RWPE2 (cell line): ENCODE measurements around the gene SC5D.

ENCODE experiments used
- ATAC-seq: fragments of 200-7000 bp; cut with Tn5 transposase; 3 replicates; pipeline ENCODE4 v1.9.1; 2021; ENCODE audit warnings: low read depth
- DNase-seq: peaks from one replicate; pipeline ENCODE4 v3.0.0-alpha.2; 2020; ENCODE audit warnings: low spot score
- H3K27ac ChIP-seq: fragments of 450-650 bp; 2 replicates; pipeline ENCODE4 v1.5.1; 2017; ENCODE audit warnings: mild to moderate bottlenecking; ENCODE audit not compliant: poor library complexity, severe bottlenecking
- H3K27me3 ChIP-seq: fragments of 250-450 bp; sonication (Bioruptor Pico); 2 replicates; pipeline ENCODE4 v1.5.1; 2021; ENCODE audit warnings: mild to moderate bottlenecking, moderate library complexity; ENCODE audit not compliant: insufficient read depth, poor library complexity, severe bottlenecking
- H3K36me3 ChIP-seq: fragments of 250-450 bp; sonication (Bioruptor Pico); 2 replicates; pipeline ENCODE4 v1.5.1; 2020; ENCODE audit warnings: low read depth, mild to moderate bottlenecking, moderate library complexity
- H3K4me1 ChIP-seq: fragments of 250-450 bp; sonication (Bioruptor Pico); 2 replicates; pipeline ENCODE4 v1.5.1; 2021; ENCODE audit warnings: mild to moderate bottlenecking, moderate library complexity; ENCODE audit not compliant: insufficient read depth, poor library complexity, severe bottlenecking
- H3K4me3 ChIP-seq: fragments of 250-450 bp; sonication (Bioruptor Pico); 2 replicates; pipeline ENCODE4 v1.5.1; 2021; ENCODE audit warnings: mild to moderate bottlenecking, moderate library complexity; ENCODE audit not compliant: severe bottlenecking
- H3K9me3 ChIP-seq: fragments of 250-450 bp; sonication (Bioruptor Pico); 2 replicates; pipeline ENCODE4 v1.5.1; 2021; ENCODE audit warnings: mild to moderate bottlenecking, moderate library complexity; ENCODE audit not compliant: severe bottlenecking
- CTCF ChIP-seq: fragments of 450-650 bp; IDR thresholded peaks from one replicate; pipeline ENCODE4 v1.5.1; 2017; ENCODE audit warnings: mild to moderate bottlenecking, moderate library complexity; ENCODE audit not compliant: poor library complexity, severe bottlenecking

Gene SC5D

GRCh38 chr11:121274332-121274991 lies 18.1 kb upstream of the SC5D start:
- no peak for DNase-seq
- no peak overlapping the region for H3K27ac ChIP-seq
- H3K27me3 ChIP-seq: peaks cover 2% of the 10 kb centered on the region
- TF ChIP-seq CTCF: no peak
- no peaks in the 10 kb centered on the region for H3K9me3 ChIP-seq
- peak; percentile 81 for ATAC-seq
- H3K4me1 ChIP-seq: no peaks in the 10 kb centered on the region
- no peaks in the 10 kb centered on the region for H3K36me3 ChIP-seq
- no peak overlapping the region for H3K4me3 ChIP-seq

- H3K27ac ChIP-seq: no peak overlapping the region
- H3K4me1 ChIP-seq: no peaks in the 10 kb centered on the region
- no peak for DNase-seq
- H3K4me3 ChIP-seq: no peak overlapping the region
- TF ChIP-seq CTCF: no peak
- no peaks in the 10 kb centered on the region for H3K27me3 ChIP-seq
- no peak for ATAC-seq
- H3K36me3 ChIP-seq: no peaks in the 10 kb centered on the region
- no peaks in the 10 kb centered on the region for H3K9me3 ChIP-seq
Observed at GRCh38 chr11:121281698-121282097, 10.9 kb upstream of the SC5D start.

- no peak overlapping the region for H3K27ac ChIP-seq
- H3K27me3 ChIP-seq: no peaks in the 10 kb centered on the region
- peak; percentile 19; the same call in 1 of the 3 replicates for ATAC-seq
- H3K36me3 ChIP-seq: no peaks in the 10 kb centered on the region
- no peaks in the 10 kb centered on the region for H3K4me1 ChIP-seq
- TF ChIP-seq CTCF: no peak
- DNase-seq: no peak
- H3K9me3 ChIP-seq: no peaks in the 10 kb centered on the region
- no peak overlapping the region for H3K4me3 ChIP-seq
Observed at GRCh38 chr11:121282386-121282785, 10.2 kb upstream of the SC5D start.

- TF ChIP-seq CTCF: no peak
- no peaks in the 10 kb centered on the region for H3K27me3 ChIP-seq
- no peak overlapping the region for H3K27ac ChIP-seq
- H3K4me3 ChIP-seq: no peak overlapping the region
- H3K9me3 ChIP-seq: no peaks in the 10 kb centered on the region
- no peaks in the 10 kb centered on the region for H3K36me3 ChIP-seq
- ATAC-seq (no peak), DNase-seq (no peak)
- no peaks in the 10 kb centered on the region for H3K4me1 ChIP-seq
Observed at GRCh38 chr11:121282886-121283502, 9.6 kb upstream of the SC5D start.

- no peaks in the 10 kb centered on the region for H3K27me3 ChIP-seq
- H3K27ac ChIP-seq: peak overlapping the region; percentile 72
- H3K36me3 ChIP-seq: peaks cover 6% of the 10 kb centered on the region
- DNase-seq (no peak), ATAC-seq (no peak)
- H3K4me3 ChIP-seq: no peak overlapping the region
- peaks cover 6% of the 10 kb centered on the region for H3K4me1 ChIP-seq
- TF ChIP-seq CTCF: no peak
- H3K9me3 ChIP-seq: no peaks in the 10 kb centered on the region
Observed at GRCh38 chr11:121291319-121291718, 1.3 kb upstream of the SC5D start.
